ENCODE data around the gene ARMCX2. TPM values are rescaled to one million over a fixed set of nuclear protein-coding genes. Genes with fewer than 3 reads are reported as not detected.

Gene ARMCX2
- total and polyA plus RNA-seq, 2 of the 4 experiments (the other 2 are of a cell fraction), result 63.6 to 109 TPM

- in situ Hi-C loops (cut with MboI; ENCODE audit: low sequenced_read_pairs), result no loop called here
- no peak overlapping the region for H2AFZ ChIP-seq (replicated peaks; ENCODE audit: low read length, poor library complexity)
- no peaks in the 10 kb centered on the region for H3K36me3 ChIP-seq (ENCODE audit: control insufficient read depth, insufficient read depth, low read length)
- no peak overlapping the region for H4K5ac ChIP-seq (ENCODE audit: low read depth, low read length)
- BruUV-seq (replicated peaks), result no TSS peak
- ATAC-seq (ENCODE audit: low read depth) (no peak), DNase-seq (no peak)
- no peaks in the 10 kb centered on the region for H4K20me1 ChIP-seq (ENCODE audit: insufficient read depth, low read length)
- H2BK15ac ChIP-seq (ENCODE audit: low read depth, low read length), result no peak overlapping the region
- H3K4me1 ChIP-seq (ENCODE audit: control insufficient read depth, insufficient read depth, low read length), result no peaks in the 10 kb centered on the region
- no peak overlapping the region for H3K4me2 ChIP-seq (ENCODE audit: low read depth, low read length)
- no peak overlapping the region for H4K8ac ChIP-seq (ENCODE audit: low read depth in 2 of 2, low read length in 2 of 2)
- no peak overlapping the region for H2AK9ac ChIP-seq (replicated peaks; ENCODE audit: low read depth, low read length, poor library complexity)
- no peak overlapping the region for H3K4me3 ChIP-seq (ENCODE audit: insufficient read depth, low read depth, low read length)
- H3K9me1 ChIP-seq (ENCODE audit: insufficient read depth, low read length), result no peaks in the 10 kb centered on the region
- no peak overlapping the region for H3K23ac ChIP-seq (ENCODE audit: low read depth, low read length)
- no peak overlapping the region for H3K18ac ChIP-seq (ENCODE audit: low read depth, low read length)
- H2BK5ac ChIP-seq (ENCODE audit: low read depth, low read length, poor library complexity, severe bottlenecking), result no peak overlapping the region
- no CpG with 5 or more reads among the region's 1 CpG for WGBS, 2 experiments (ENCODE audit: extremely low coverage in 2 of 2, insufficient read length in 1 of 2)
- no peak overlapping the region for H4K91ac ChIP-seq (ENCODE audit: insufficient read depth, low read depth, low read length)
- ChIA-PET CTCF (interaction anchor here (1.6 kb wide), 1 partner anchor 11 kb away, joined by 3 read pairs; no protein-coding TSS in a partner anchor), POLR2A (ENCODE audit: unreplicated experiment) (no interaction called here)
- peaks cover 5% of the 10 kb centered on the region; the same call in 1 of the 2 replicates for H3K27me3 ChIP-seq (ENCODE audit: control insufficient read depth, insufficient read depth, low read length)
- H2AK5ac ChIP-seq (ENCODE audit: low read depth, low read length), result no peak overlapping the region
- H2BK20ac ChIP-seq (ENCODE audit: low read depth, low read length), result no peak overlapping the region
- TF ChIP-seq USF2 (IDR thresholded peaks at IDR 0.05; ENCODE audit: low read depth, low read length) (no peak), MAFK (IDR thresholded peaks at IDR 0.05; ENCODE audit: low read depth, low read length) (no peak), NFE2L2 (IDR thresholded peaks at IDR 0.05; ENCODE audit: low read depth, low read length) (no peak), MXI1 (IDR thresholded peaks at IDR 0.05; ENCODE audit: borderline replicate concordance, low read depth, low read length) (no peak), RAD21 (IDR thresholded peaks at IDR 0.05; ENCODE audit: low read length) (no peak), BHLHE40 (IDR thresholded peaks at IDR 0.05; ENCODE audit: low read depth, low read length) (no peak), RFX5 (IDR thresholded peaks at IDR 0.05; ENCODE audit: low read depth, low read length) (no peak), CEBPB (IDR thresholded peaks at IDR 0.05; ENCODE audit: low read depth, low read length) (no peak), CHD1 (IDR thresholded peaks at IDR 0.05; ENCODE audit: low read depth, low read length) (no peak), MAZ (IDR thresholded peaks at IDR 0.05; ENCODE audit: borderline replicate concordance, low read depth, low read length) (no peak), POLR2A (IDR thresholded peaks at IDR 0.05; ENCODE audit: low read depth, low read length) (no peak), CTCF (conservative IDR thresholded peaks at IDR 0.05; ENCODE audit: low read depth, low read length) (no peak), SMC3 (IDR thresholded peaks at IDR 0.05; ENCODE audit: low read depth, low read length) (no peak), FOS (IDR thresholded peaks at IDR 0.05; ENCODE audit: low read depth, low read length) (no peak), RCOR1 (IDR thresholded peaks at IDR 0.05; ENCODE audit: insufficient replicate concordance, low read length) (no peak), ELK1 (IDR thresholded peaks at IDR 0.05; ENCODE audit: borderline replicate concordance, low read depth, low read length) (no peak)
- no peak overlapping the region for H3K56ac ChIP-seq (ENCODE audit: extremely low read depth, insufficient read depth, low read length)
- H3K27ac ChIP-seq (ENCODE audit: insufficient read depth, low read length), result no peak overlapping the region
- no peaks in the 10 kb centered on the region for H3K9me3 ChIP-seq (ENCODE audit: control insufficient read depth, insufficient read depth, low read length)
- dilution Hi-C loops (cut with HindIII; ENCODE audit: low sequenced_read_pairs, unreplicated experiment), result no loop called here
- no peak overlapping the region for H2BK120ac ChIP-seq (ENCODE audit: low read depth, low read length)
- no peak overlapping the region for H3K4ac ChIP-seq (ENCODE audit: low read depth, low read length)
- intact Hi-C loops (cut with micrococcal nuclease), result no loop called here
- H3K79me1 ChIP-seq (ENCODE audit: low read depth in 1 of 2, low read length in 2 of 2), result no peaks in the 10 kb centered on the region
- H3K14ac ChIP-seq (replicated peaks; ENCODE audit: low read depth, low read length), result no peak overlapping the region
- no peak overlapping the region for H3K9ac ChIP-seq (ENCODE audit: low read depth, low read length)
Observed at GRCh38 chrX:101642093-101642492, 17.6 kb downstream of the ARMCX2 start.

All from IMR-90 (cell line).